HL-60 (cell line): ENCODE results near the gene MASP1.

Experiments
- DNase-seq, 2 experiments: peaks; one replicate each; pipeline ENCODE4 v3.0.0-alpha.2; 2010 to 2020; ENCODE audit warnings: low read depth in 1 of 2, low spot score in 1 of 2
- H3K27ac ChIP-seq: fragments of 250-450 bp; sonication (Bioruptor Pico); replicated peaks from 2 replicates; pipeline ENCODE4 v1.5.1; 2020; ENCODE audit warnings: mild to moderate bottlenecking, moderate library complexity
- H3K27me3 ChIP-seq: fragments of 250-450 bp; sonication (Bioruptor Pico); 2 replicates; pipeline ENCODE4 v1.5.1; 2021; ENCODE audit warnings: mild to moderate bottlenecking, moderate library complexity; ENCODE audit not compliant: insufficient read depth, poor library complexity, severe bottlenecking
- H3K4me3 ChIP-seq: replicated peaks from 2 replicates; pipeline ENCODE4 v1.5.1; 2011; ENCODE audit warnings: mild to moderate bottlenecking, control low read depth, low read length; ENCODE audit not compliant: insufficient read depth
- GABPA ChIP-seq: IDR thresholded peaks from 2 replicates; pipeline ENCODE4 v1.6.1; 2012; ENCODE audit warnings: low read depth
- POLR2AphosphoS5 ChIP-seq: IDR thresholded peaks from 2 replicates; pipeline ENCODE4 v1.6.1; 2012; ENCODE audit warnings: low read depth
- SPI1 ChIP-seq: IDR thresholded peaks from 2 replicates; pipeline ENCODE4 v1.6.1; 2012; ENCODE audit warnings: low read depth, mild to moderate bottlenecking, borderline replicate concordance
- TF ChIP-seq, protein P1 (sequence below): IDR thresholded peaks from one replicate; pipeline ENCODE4 v1.5.1; 2011; ENCODE audit warnings: low read length, control low read depth, inconsistent platforms; ENCODE audit not compliant: insufficient read depth
- TF ChIP-seq, protein P2 (sequence below): IDR thresholded peaks from 2 replicates; pipeline ENCODE4 v1.6.1; 2012; ENCODE audit warnings: low read depth; ENCODE audit not compliant: insufficient replicate concordance

The MASP1 gene

DNA sequence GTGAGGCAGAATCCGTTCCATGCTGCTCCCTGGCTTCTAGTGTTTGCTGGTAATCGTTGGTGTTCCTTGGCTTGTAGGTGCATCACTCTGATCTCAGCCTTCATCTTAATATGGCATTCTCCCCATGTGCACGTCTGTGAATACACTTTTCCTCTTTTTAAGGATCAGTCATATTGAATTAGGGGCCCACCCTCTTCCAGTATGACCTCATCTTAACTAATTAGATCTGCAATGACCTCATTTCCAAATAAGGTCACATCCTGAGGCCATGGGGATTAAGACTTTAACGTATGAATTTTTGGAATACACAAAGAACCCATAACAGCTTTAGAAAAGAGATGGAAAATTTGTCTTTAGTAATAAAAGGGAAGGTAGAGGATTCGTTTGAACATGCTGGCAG, 34.1 kb upstream of the MASP1 start:
- TF ChIP-seq GABPA (no peak), POLR2AphosphoS5 (no peak), SPI1 (no peak)
- TF ChIP-seq, protein P1, sequence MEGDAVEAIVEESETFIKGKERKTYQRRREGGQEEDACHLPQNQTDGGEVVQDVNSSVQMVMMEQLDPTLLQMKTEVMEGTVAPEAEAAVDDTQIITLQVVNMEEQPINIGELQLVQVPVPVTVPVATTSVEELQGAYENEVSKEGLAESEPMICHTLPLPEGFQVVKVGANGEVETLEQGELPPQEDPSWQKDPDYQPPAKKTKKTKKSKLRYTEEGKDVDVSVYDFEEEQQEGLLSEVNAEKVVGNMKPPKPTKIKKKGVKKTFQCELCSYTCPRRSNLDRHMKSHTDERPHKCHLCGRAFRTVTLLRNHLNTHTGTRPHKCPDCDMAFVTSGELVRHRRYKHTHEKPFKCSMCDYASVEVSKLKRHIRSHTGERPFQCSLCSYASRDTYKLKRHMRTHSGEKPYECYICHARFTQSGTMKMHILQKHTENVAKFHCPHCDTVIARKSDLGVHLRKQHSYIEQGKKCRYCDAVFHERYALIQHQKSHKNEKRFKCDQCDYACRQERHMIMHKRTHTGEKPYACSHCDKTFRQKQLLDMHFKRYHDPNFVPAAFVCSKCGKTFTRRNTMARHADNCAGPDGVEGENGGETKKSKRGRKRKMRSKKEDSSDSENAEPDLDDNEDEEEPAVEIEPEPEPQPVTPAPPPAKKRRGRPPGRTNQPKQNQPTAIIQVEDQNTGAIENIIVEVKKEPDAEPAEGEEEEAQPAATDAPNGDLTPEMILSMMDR, result no peak
- TF ChIP-seq, protein P2, sequence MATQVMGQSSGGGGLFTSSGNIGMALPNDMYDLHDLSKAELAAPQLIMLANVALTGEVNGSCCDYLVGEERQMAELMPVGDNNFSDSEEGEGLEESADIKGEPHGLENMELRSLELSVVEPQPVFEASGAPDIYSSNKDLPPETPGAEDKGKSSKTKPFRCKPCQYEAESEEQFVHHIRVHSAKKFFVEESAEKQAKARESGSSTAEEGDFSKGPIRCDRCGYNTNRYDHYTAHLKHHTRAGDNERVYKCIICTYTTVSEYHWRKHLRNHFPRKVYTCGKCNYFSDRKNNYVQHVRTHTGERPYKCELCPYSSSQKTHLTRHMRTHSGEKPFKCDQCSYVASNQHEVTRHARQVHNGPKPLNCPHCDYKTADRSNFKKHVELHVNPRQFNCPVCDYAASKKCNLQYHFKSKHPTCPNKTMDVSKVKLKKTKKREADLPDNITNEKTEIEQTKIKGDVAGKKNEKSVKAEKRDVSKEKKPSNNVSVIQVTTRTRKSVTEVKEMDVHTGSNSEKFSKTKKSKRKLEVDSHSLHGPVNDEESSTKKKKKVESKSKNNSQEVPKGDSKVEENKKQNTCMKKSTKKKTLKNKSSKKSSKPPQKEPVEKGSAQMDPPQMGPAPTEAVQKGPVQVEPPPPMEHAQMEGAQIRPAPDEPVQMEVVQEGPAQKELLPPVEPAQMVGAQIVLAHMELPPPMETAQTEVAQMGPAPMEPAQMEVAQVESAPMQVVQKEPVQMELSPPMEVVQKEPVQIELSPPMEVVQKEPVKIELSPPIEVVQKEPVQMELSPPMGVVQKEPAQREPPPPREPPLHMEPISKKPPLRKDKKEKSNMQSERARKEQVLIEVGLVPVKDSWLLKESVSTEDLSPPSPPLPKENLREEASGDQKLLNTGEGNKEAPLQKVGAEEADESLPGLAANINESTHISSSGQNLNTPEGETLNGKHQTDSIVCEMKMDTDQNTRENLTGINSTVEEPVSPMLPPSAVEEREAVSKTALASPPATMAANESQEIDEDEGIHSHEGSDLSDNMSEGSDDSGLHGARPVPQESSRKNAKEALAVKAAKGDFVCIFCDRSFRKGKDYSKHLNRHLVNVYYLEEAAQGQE, result no peak
- no peak overlapping the region for H3K4me3 ChIP-seq
- H3K27me3 ChIP-seq, result peaks cover 2% of the 10 kb centered on the region
- no peak overlapping the region for H3K27ac ChIP-seq
- DNase-seq, result no peak

DNA sequence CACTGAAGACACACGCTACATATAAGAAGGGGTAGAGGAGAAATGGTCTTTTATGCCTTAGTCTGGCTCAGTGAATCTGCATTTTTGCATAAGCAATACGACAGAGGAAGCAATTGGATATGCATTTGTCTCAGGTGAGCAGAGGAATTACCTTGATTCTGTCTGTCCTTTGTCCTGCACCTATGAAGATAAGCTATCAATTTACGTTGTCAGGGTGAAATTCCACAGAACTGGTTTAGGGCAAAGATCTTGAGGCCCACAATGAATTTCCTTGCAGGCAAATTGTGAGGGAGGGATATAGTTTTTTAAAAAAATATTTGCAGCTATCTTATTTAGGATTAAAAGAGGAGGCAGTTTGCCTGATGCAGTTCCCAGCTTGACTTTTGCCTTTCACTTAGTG, 31.6 kb upstream of the MASP1 start:
- Histone ChIP-seq H3K27ac (no peak overlapping the region), H3K27me3 (peaks cover 2% of the 10 kb centered on the region), H3K4me3 (no peak overlapping the region)
- TF ChIP-seq GABPA (no peak), POLR2AphosphoS5 (no peak), SPI1 (no peak)
- TF ChIP-seq, protein P1, result no peak
- TF ChIP-seq, protein P2, result no peak
- DNase-seq, result no peak

DNA sequence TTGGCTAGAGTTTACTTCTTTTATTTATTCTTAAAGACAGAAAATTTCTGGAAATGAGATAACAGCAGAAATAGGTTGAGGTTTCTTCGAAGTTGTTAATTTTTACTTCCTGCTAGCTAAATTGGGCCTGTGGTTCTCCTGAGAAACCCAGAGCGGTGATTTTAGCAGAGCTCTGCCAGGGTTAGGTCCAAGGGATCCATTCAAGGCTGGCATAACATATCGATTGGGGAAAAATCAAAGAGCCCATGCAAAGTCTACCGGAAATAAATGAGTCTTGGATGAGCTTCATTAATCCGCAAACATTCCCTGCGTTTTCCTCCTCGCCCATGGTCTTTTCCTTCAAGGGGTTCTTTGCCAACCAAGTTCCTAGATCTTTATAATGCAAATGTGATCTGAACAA, 30.8 kb upstream of the MASP1 start:
- TF ChIP-seq GABPA, result no peak
- TF ChIP-seq, protein P1, result no peak
- no peak for TF ChIP-seq SPI1
- no peak for TF ChIP-seq POLR2AphosphoS5
- TF ChIP-seq, protein P2, result no peak
- no peak for DNase-seq
- Histone ChIP-seq H3K4me3 (no peak overlapping the region), H3K27ac (no peak overlapping the region), H3K27me3 (peaks cover 2% of the 10 kb centered on the region)
